Astrocyte (in vitro differentiated cells and primary cell): ENCODE results near the gene UHRF1. TPM values are rescaled to one million over a fixed set of nuclear protein-coding genes. Genes with fewer than 3 reads are reported as not detected.
"Not testable (repeated sequence)": the region's sequence is repeated elsewhere in the genome, so short reads cannot be mapped to it uniquely, and the experiment has no call there.

Source experiments
- DNase-seq: peaks from one replicate; pipeline ENCODE4 v3.0.0-alpha.2; 2010; ENCODE audit warnings: low read depth
- FAIRE-seq: peaks from 2 replicates; lab custom pipeline; 2011; peaks lifted over from hg19 to GRCh38; lab: Jason Lieb, UNC
- H2AFZ ChIP-seq: 2 replicates; pipeline ENCODE4 v1.6.0; 2012; ENCODE audit warnings: low read depth, low read length, inconsistent platforms
- H3K27ac ChIP-seq: 2 replicates; pipeline ENCODE4 v1.5.1; 2011; ENCODE audit warnings: low read depth, low read length, inconsistent platforms
- H3K27me3 ChIP-seq: 2 replicates; pipeline ENCODE4 v1.6.0; 2011; ENCODE audit warnings: low read length, inconsistent platforms; ENCODE audit not compliant: insufficient read depth
- H3K36me3 ChIP-seq: 2 replicates; pipeline ENCODE4 v1.5.1; 2011; ENCODE audit warnings: low read length, inconsistent platforms; ENCODE audit not compliant: insufficient read depth
- H3K4me1 ChIP-seq: 2 replicates; pipeline ENCODE4 v1.5.1; 2011; ENCODE audit warnings: low read length, inconsistent platforms; ENCODE audit not compliant: insufficient read depth
- H3K4me2 ChIP-seq: 2 replicates; pipeline ENCODE4 v1.6.0; 2012; ENCODE audit warnings: low read length, inconsistent platforms
- H3K4me3 ChIP-seq: 2 replicates; pipeline ENCODE4 v1.5.1; 2011; ENCODE audit warnings: low read depth, mild to moderate bottlenecking, low read length, inconsistent platforms; ENCODE audit not compliant: insufficient read depth
- H3K79me2 ChIP-seq: 2 replicates; pipeline ENCODE4 v1.6.0; 2012; ENCODE audit warnings: mild to moderate bottlenecking, low read length, inconsistent platforms; ENCODE audit not compliant: insufficient read depth
- H3K9ac ChIP-seq: 2 replicates; pipeline ENCODE4 v1.6.0; 2012; ENCODE audit warnings: mild to moderate bottlenecking, low read length, inconsistent platforms
- H3K9me3 ChIP-seq: 2 replicates; pipeline ENCODE4 v1.5.1; 2012; ENCODE audit warnings: low read depth, mild to moderate bottlenecking, low read length, inconsistent platforms; ENCODE audit not compliant: insufficient read depth
- H4K20me1 ChIP-seq: 2 replicates; pipeline ENCODE4 v1.6.0; 2012; ENCODE audit warnings: low read length, inconsistent platforms; ENCODE audit not compliant: insufficient read depth
- H3K27ac Mint-ChIP-seq: one replicate; pipeline ENCODE4 v1.8.0; 2021; ENCODE audit warnings: mild to moderate bottlenecking, mixed read lengths; ENCODE audit not compliant: unreplicated experiment
- H3K27me3 Mint-ChIP-seq: one replicate; pipeline ENCODE4 v1.8.0; 2021; ENCODE audit warnings: low read depth, mixed read lengths; ENCODE audit not compliant: unreplicated experiment
- H3K36me3 Mint-ChIP-seq: one replicate; pipeline ENCODE4 v1.8.0; 2021; ENCODE audit warnings: low read depth, mixed read lengths; ENCODE audit not compliant: unreplicated experiment
- H3K4me1 Mint-ChIP-seq: one replicate; pipeline ENCODE4 v1.8.0; 2021; ENCODE audit warnings: low read depth, mixed read lengths; ENCODE audit not compliant: unreplicated experiment
- H3K4me3 Mint-ChIP-seq: one replicate; pipeline ENCODE4 v1.8.0; 2021; ENCODE audit warnings: mild to moderate bottlenecking, moderate library complexity, mixed read lengths; ENCODE audit not compliant: unreplicated experiment
- H3K9me3 Mint-ChIP-seq: one replicate; pipeline ENCODE4 v1.8.0; 2021; ENCODE audit warnings: mild to moderate bottlenecking, mixed read lengths; ENCODE audit not compliant: unreplicated experiment
- CTCF ChIP-seq: IDR thresholded peaks from 2 replicates; pipeline ENCODE4 v1.5.1; 2011; ENCODE audit warnings: low read depth, mild to moderate bottlenecking, inconsistent platforms, low read length, moderate library complexity; ENCODE audit not compliant: insufficient read depth
- EZH2 ChIP-seq: IDR thresholded peaks from 2 replicates; pipeline ENCODE4 v1.6.1; 2012; ENCODE audit warnings: mild to moderate bottlenecking, low read length, inconsistent platforms; ENCODE audit not compliant: insufficient read depth
- total RNA-seq: library from RNA; stranded (reverse); gene quantifications from 2 replicates; pipeline ENCODE4 v1.2.1, GENCODE V29; 2021

Gene UHRF1
- total RNA-seq, 1 donor from 2014 or later = 16.2 TPM

GRCh38 chr19:4933528-4933927, 24.2 kb downstream of the UHRF1 start:
- no peaks in the 10 kb centered on the region for H3K9me3 Mint-ChIP-seq
- no peaks in the 10 kb centered on the region for H3K9me3 ChIP-seq
- H3K4me1 ChIP-seq = peaks cover 24% of the 10 kb centered on the region
- H3K36me3 ChIP-seq = peaks cover 23% of the 10 kb centered on the region
- no peak overlapping the region for H3K4me3 Mint-ChIP-seq
- no peak overlapping the region for H3K4me2 ChIP-seq
- no peak overlapping the region for H3K27ac Mint-ChIP-seq
- peak; percentile 37 for DNase-seq
- no peak for TF ChIP-seq EZH2
- no peak for TF ChIP-seq CTCF
- no peak overlapping the region for H3K27ac ChIP-seq
- no peak overlapping the region for H3K9ac ChIP-seq
- no peak for FAIRE-seq
- H3K27me3 Mint-ChIP-seq = no peaks in the 10 kb centered on the region
- H3K27me3 ChIP-seq = no peaks in the 10 kb centered on the region
- H4K20me1 ChIP-seq = peaks cover 23% of the 10 kb centered on the region
- peaks cover 14% of the 10 kb centered on the region for H3K36me3 Mint-ChIP-seq
- peaks cover 88% of the 10 kb centered on the region for H3K79me2 ChIP-seq
- peaks cover 6% of the 10 kb centered on the region for H3K4me1 Mint-ChIP-seq
- H2AFZ ChIP-seq = no peak overlapping the region
- H3K4me3 ChIP-seq = no peak overlapping the region

GRCh38 chr19:4935444-4935843, 26.1 kb downstream of the UHRF1 start:
- Histone ChIP-seq H4K20me1 (peaks cover 23% of the 10 kb centered on the region), H3K4me1 (peaks cover 7% of the 10 kb centered on the region), H3K4me3 (no peak overlapping the region), H3K9ac (no peak overlapping the region), H3K27ac (no peak overlapping the region), H3K79me2 (peaks cover 86% of the 10 kb centered on the region), H3K27me3 (no peaks in the 10 kb centered on the region), H3K4me2 (no peak overlapping the region), H2AFZ (no peak overlapping the region), H3K9me3 (no peaks in the 10 kb centered on the region), H3K36me3 (peaks cover 20% of the 10 kb centered on the region)
- FAIRE-seq = no peak
- Mint-ChIP-seq H3K4me1 (no peaks in the 10 kb centered on the region), H3K36me3 (peaks cover 14% of the 10 kb centered on the region), H3K27ac (no peak overlapping the region), H3K27me3 (no peaks in the 10 kb centered on the region), H3K9me3 (no peaks in the 10 kb centered on the region), H3K4me3 (no peak overlapping the region)
- no peak for DNase-seq
- TF ChIP-seq EZH2 = no peak
- TF ChIP-seq CTCF = no peak

DNA sequence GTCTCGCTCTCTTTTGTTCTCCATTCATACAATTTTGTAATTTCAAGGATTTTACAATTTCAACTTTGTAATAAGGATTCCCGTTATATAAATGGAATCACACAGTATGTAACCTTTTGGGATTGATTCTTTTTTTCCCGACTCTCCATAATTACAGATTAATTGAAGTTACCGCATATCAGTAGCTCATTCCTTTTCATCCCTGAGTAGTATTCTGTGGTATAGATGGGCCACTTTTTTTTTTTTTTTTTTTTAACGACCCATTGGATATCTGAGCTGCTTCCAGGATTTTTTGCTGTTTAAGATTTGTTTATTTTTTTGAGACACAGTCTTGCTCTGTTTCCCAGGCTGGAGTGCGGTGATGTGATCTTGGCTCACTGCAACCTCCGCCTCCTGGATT, 27.8 kb downstream of the UHRF1 start:
- peaks cover 80% of the 10 kb centered on the region for H3K79me2 ChIP-seq
- Mint-ChIP-seq H3K4me3 (no peak overlapping the region), H3K4me1 (no peaks in the 10 kb centered on the region), H3K36me3 (peaks cover 14% of the 10 kb centered on the region), H3K9me3 (no peaks in the 10 kb centered on the region), H3K27me3 (no peaks in the 10 kb centered on the region), H3K27ac (no peak overlapping the region)
- H3K27ac ChIP-seq = no peak overlapping the region
- no peaks in the 10 kb centered on the region for H3K9me3 ChIP-seq
- no peak overlapping the region for H2AFZ ChIP-seq
- no peak overlapping the region for H3K4me2 ChIP-seq
- no peaks in the 10 kb centered on the region for H3K27me3 ChIP-seq
- no peak overlapping the region for H3K9ac ChIP-seq
- no peak for FAIRE-seq
- H4K20me1 ChIP-seq = peaks cover 28% of the 10 kb centered on the region
- DNase-seq = no peak
- no peak for TF ChIP-seq EZH2
- TF ChIP-seq CTCF = no peak
- no peak overlapping the region for H3K4me3 ChIP-seq
- H3K4me1 ChIP-seq = no peaks in the 10 kb centered on the region
- H3K36me3 ChIP-seq = peaks cover 23% of the 10 kb centered on the region

DNA sequence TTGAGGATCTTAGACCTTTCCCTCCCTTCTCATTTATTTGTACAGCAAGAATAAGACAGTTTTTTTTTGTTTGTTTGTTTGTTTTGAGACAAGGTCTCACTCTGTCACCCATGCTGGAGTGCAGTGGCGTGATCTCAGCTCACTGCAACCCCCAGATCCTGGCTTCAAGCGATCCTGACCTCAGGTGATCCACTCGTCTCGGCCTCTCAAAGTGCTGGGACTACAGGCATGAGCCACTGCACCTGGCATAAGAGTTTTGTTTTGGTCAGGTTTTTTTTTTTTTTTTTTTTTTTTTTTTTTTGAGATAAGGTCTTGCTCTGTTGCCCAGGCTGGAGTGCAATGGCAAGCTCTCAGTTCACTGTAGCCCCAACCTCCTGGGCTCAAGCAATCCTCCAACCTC, 29.2 kb downstream of the UHRF1 start:
- not testable (repeated sequence) for H3K27ac Mint-ChIP-seq, H2AFZ ChIP-seq, H3K9ac ChIP-seq, H3K9me3 Mint-ChIP-seq, H3K4me2 ChIP-seq, H3K4me1 ChIP-seq, H3K4me3 ChIP-seq, H3K4me1 Mint-ChIP-seq, H3K36me3 Mint-ChIP-seq, H3K27ac ChIP-seq, H3K9me3 ChIP-seq, FAIRE-seq, DNase-seq, H3K27me3 ChIP-seq, H3K27me3 Mint-ChIP-seq, H3K4me3 Mint-ChIP-seq
- Histone ChIP-seq H3K79me2 (peaks cover 72% of the 10 kb centered on the region), H3K36me3 (peaks cover 21% of the 10 kb centered on the region), H4K20me1 (peaks cover 36% of the 10 kb centered on the region)
